Activated B cell treated with CpG ODN at 0.5 μM for 24 hours (primary cell): ENCODE results near the gene LST1. TPM values are rescaled to one million over a fixed set of nuclear protein-coding genes. Genes with fewer than 3 reads are reported as not detected.
"Not testable (repeated sequence)": the region's sequence is repeated elsewhere in the genome, so short reads cannot be mapped to it uniquely, and the experiment has no call there.

Experiments used
- ATAC-seq: fragments of 200-7000 bp; cut with Tn5 transposase; one replicate; pipeline ENCODE4 v1.10.0; 2021; ENCODE audit warnings: low read depth, mild to moderate bottlenecking, moderate library complexity
- CTCF ChIA-PET: fragments of 350-600 bp; sonication (Branson Sonifier 250); formaldehyde crosslinking; loops from one replicate; lab custom pipeline; 2021; ENCODE audit warnings: antibody characterized with exemption; lab: Charles Lee
- POLR2A ChIA-PET: fragments of 350-600 bp; sonication (Branson Sonifier 250); formaldehyde crosslinking; loops from one replicate; lab custom pipeline; 2021; ENCODE audit warnings: antibody characterized with exemption; lab: Charles Lee
- DNase-seq: peaks from one replicate; pipeline ENCODE4 v3.0.0; 2022
- H3K27ac Mint-ChIP-seq: one replicate; pipeline ENCODE4 v1.8.0; 2020; ENCODE audit warnings: mixed read lengths
- H3K27me3 Mint-ChIP-seq: one replicate; pipeline ENCODE4 v1.8.0; 2021; ENCODE audit warnings: mixed read lengths
- H3K36me3 Mint-ChIP-seq: one replicate; pipeline ENCODE4 v1.8.0; 2021; ENCODE audit warnings: low read depth, mixed read lengths
- H3K4me1 Mint-ChIP-seq: one replicate; pipeline ENCODE4 v1.8.0; 2021; ENCODE audit warnings: mixed read lengths
- H3K4me3 Mint-ChIP-seq: one replicate; pipeline ENCODE4 v1.8.0; 2020; ENCODE audit warnings: mild to moderate bottlenecking, mixed read lengths
- H3K9me3 Mint-ChIP-seq: one replicate; pipeline ENCODE4 v1.8.0; 2020; ENCODE audit warnings: mixed read lengths
- intact Hi-C: fragments of 100-400 bp; cut with micrococcal nuclease; formaldehyde crosslinking; loops from one replicate; pipeline ENCODE4 v1.15.1; 2024
- total RNA-seq: library from RNA; stranded (reverse); gene quantifications from 2 replicates; pipeline ENCODE4 v1.2.3, GENCODE V29; 2022
- TF ChIP-seq, protein P1 (sequence below): fragments of 200-600 bp; IDR thresholded peaks from one replicate; pipeline ENCODE4 v1.8.0; 2022; ENCODE audit warnings: antibody characterized with exemption, mild to moderate bottlenecking

Gene LST1
- total RNA-seq, 1 donor from 2014 or later: 8.4 TPM

DNA sequence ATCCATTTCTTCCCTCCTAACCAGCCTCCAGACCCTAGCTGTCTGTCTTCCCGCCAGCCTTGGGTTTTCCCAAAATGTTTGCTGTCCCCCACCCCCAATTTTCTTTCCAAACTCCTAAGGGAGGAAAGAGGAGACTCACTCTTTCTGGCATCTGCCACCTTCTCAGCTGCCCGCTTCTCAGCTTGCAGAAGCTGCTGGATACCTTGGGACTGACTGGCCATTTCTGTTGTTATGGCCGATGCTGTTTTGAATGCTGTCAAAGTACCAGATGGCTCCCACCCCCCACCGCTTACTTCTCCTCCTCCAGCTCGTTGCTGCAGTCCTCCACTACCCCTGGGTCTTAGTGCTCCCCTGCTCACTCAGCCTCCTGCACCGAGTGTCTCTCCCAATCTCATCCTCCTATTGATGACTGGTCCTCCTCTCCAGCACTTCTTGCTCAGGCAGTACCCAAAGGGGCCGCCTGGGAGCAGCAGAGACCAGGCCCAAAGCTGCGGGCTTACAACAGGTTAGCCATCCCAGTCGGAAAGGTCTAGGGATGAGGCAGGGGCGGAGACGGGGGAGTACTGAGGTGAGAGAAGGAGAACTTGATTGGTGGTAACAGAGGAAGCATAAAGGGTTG, 39.6 kb upstream of the LST1 start, which contains the start of gene ATP6V1G2:
TSS of gene ATP6V1G2 (minus strand) at position 270 of the 619 bp plus-strand sequence. CDS start at position 221, 49 bp downstream.
- CTCF ChIA-PET: interaction anchor here (0.8 to 25.8 kb wide), 5 partner anchors 32 to 412 kb away, joined by 4 to 773 read pairs (median 4); partner anchors contain the start of genes LST1, LTA, LTB and NCR3
- H3K27ac Mint-ChIP-seq: peak within 1 kb of the TSS; percentile 97
- intact Hi-C loops: loop anchor here (1.0 to 10.0 kb wide), 6 partner anchors 52 to 648 kb away; partner anchors contain the start of genes EHMT2, GPSM3, PBX2 and VARS1
- no peaks in the 10 kb centered on the region for H3K9me3 Mint-ChIP-seq
- peak within 1 kb of the TSS; percentile 93 for H3K4me3 Mint-ChIP-seq
- POLR2A ChIA-PET: interaction anchor here (0.6 to 8.7 kb wide), 10 partner anchors 13 to 618 kb away, joined by 3 to 234 read pairs (median 10); partner anchors contain the start of genes APOM, BAG6, C6orf47 and EGFL8
- DNase-seq (peak; percentile 79), ATAC-seq (peak; percentile 60)
- TF ChIP-seq, protein P1, sequence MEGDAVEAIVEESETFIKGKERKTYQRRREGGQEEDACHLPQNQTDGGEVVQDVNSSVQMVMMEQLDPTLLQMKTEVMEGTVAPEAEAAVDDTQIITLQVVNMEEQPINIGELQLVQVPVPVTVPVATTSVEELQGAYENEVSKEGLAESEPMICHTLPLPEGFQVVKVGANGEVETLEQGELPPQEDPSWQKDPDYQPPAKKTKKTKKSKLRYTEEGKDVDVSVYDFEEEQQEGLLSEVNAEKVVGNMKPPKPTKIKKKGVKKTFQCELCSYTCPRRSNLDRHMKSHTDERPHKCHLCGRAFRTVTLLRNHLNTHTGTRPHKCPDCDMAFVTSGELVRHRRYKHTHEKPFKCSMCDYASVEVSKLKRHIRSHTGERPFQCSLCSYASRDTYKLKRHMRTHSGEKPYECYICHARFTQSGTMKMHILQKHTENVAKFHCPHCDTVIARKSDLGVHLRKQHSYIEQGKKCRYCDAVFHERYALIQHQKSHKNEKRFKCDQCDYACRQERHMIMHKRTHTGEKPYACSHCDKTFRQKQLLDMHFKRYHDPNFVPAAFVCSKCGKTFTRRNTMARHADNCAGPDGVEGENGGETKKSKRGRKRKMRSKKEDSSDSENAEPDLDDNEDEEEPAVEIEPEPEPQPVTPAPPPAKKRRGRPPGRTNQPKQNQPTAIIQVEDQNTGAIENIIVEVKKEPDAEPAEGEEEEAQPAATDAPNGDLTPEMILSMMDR: peak; percentile 89
- H3K36me3 Mint-ChIP-seq: peaks cover 18% of the 10 kb centered on the region
- H3K4me1 Mint-ChIP-seq: peaks cover 53% of the 10 kb centered on the region
- no peaks in the 10 kb centered on the region for H3K27me3 Mint-ChIP-seq

DNA sequence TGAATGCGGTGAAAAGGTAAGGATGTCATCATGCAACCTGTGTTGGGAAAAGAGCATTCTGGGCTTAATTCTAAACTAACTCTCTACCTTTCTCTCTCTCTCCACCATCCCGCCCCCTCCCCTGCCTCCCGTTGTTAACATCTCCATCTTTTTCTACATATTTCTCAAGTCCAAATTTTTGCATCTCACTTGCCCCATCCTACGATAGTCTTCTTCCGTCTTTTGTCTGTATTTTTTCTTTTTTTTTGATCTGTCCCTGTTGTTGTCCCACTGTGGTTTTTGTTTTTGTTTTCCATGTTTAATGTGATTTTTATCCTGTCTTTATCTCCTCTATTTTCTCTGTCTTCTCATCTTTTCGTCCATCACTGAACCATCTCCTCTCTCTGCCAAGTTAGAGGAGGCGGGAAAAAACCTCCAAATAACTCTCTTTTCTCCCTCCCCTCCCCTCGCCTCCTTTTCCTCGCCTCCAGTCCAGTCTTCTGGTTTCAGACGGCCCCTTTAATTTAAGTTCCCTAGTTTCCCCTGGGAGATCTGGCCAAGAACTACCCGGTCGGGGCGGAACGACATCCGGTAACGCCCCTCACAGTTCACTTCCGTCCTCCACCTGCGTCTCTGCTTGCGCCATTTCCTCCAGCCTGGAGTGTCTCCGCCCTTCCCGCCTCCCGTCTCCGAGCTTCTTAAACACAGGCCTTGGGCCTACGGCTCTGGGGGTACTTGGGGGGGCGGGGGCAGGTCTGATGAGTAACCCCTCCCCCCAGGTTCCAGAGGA, 38.9 kb upstream of the LST1 start, which contains the start of gene NFKBIL1:
TSS of gene NFKBIL1 (plus strand) at position 651 of the 769 bp plus-strand sequence. CDS start at position 738, 87 bp downstream.
- no peaks in the 10 kb centered on the region for H3K27me3 Mint-ChIP-seq
- intact Hi-C loops: loop anchor here (1.0 to 10.0 kb wide), 17 partner anchors 12 to 648 kb away; partner anchors contain the start of genes ABHD16A, BAG6, EHMT2 and GPSM3

DNA sequence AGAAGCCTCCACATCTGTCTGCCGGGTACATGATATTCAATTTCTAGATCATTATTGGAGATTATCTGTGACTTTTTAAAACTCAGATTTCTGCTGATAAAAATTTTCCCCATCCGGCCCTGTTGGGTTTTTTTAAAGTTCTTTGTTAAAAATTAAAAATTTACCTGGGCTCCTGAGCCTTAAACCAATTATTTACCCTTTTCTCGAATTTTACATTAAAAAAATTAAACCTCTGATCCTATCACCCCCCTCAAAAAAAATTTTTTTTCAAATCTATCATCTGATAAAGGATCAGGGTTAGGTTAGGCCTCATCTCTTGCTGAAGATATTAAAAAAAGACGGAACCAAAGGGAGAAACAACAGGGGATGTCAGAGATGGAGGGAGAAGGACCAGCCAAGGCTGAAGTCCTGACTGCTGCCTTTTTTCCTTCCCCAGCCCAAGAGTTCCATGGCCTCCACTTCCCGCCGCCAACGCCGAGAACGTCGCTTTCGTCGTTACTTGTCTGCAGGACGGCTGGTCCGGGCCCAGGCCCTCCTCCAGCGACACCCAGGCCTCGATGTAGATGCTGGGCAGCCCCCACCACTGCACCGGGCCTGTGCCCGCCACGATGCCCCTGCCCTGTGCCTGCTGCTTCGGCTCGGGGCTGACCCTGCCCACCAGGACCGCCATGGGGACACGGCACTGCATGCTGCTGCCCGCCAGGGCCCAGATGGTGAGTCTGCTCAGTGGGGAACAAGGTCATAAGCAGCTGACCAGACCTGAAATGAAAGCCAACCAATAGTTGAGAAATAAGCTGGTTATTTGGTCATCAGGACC, 38.1 kb upstream of the LST1 start:
- POLR2A ChIA-PET: interaction anchor here (0.6 to 8.7 kb wide), 28 partner anchors 9 to 932 kb away, joined by 3 to 234 read pairs (median 6); partner anchors contain the start of genes BAG6, LSM2, LST1 and LTA
- Mint-ChIP-seq H3K27me3 (no peaks in the 10 kb centered on the region), H3K4me3 (peak overlapping the region; percentile 93), H3K4me1 (peaks cover 49% of the 10 kb centered on the region), H3K36me3 (peaks cover 8% of the 10 kb centered on the region), H3K27ac (peak overlapping the region; percentile 97), H3K9me3 (no peaks in the 10 kb centered on the region)
- intact Hi-C loops: loop anchor here (1.0 to 10.0 kb wide), 13 partner anchors 11 to 647 kb away; partner anchors contain the start of genes ABHD16A, BAG6, EHMT2 and GPSM3
- no peak for DNase-seq
- CTCF ChIA-PET: interaction anchor here (0.8 to 25.8 kb wide), 7 partner anchors 12 to 283 kb away, joined by 3 to 773 read pairs (median 3); partner anchors contain the start of genes BAG6, LST1, LTA and LTB
- ATAC-seq: no peak
- TF ChIP-seq, protein P1: no peak

More for the DNA sequence above, 38.9 kb upstream of the LST1 start, which contains the start of gene NFKBIL1:
- H3K4me1 Mint-ChIP-seq: peaks cover 53% of the 10 kb centered on the region
- H3K4me3 Mint-ChIP-seq: peak within 1 kb of the TSS; percentile 93
- TF ChIP-seq, protein P1: no peak
- peak within 1 kb of the TSS; percentile 97 for H3K27ac Mint-ChIP-seq
- H3K9me3 Mint-ChIP-seq: no peaks in the 10 kb centered on the region
- ATAC-seq: peak; percentile 82
- DNase-seq: peak; percentile 85
- peaks cover 11% of the 10 kb centered on the region for H3K36me3 Mint-ChIP-seq
- ChIA-PET CTCF (interaction anchor here (0.8 to 25.8 kb wide), 7 partner anchors 13 to 412 kb away, joined by 3 to 773 read pairs (median 4); partner anchors contain the start of genes LST1, LTA, LTB and NCR3), POLR2A (interaction anchor here (0.5 to 8.7 kb wide), 24 partner anchors 9 to 931 kb away, joined by 3 to 234 read pairs (median 6); partner anchors contain the start of genes APOM, BAG6, C6orf47 and LST1)

DNA sequence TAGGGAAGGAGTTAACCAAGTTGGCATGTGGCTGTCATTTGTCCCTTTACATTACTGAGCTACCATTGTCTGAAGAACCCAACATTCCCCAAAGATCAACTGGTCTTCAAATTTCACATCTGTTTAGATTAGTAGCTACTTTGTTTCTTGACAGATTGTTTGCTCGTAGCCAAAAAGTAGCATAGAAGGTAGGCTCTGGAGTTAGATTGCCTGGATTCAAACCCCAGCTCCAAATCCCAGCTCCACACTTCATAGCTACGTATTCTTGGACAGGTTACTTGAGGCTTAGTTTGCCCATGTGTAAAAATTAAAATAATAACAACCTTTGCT, 37.6 kb upstream of the LST1 start:
- Mint-ChIP-seq H3K27ac (peak overlapping the region; percentile 53), H3K4me3 (no peak overlapping the region), H3K9me3 (no peaks in the 10 kb centered on the region), H3K36me3 (peaks cover 8% of the 10 kb centered on the region), H3K4me1 (peaks cover 45% of the 10 kb centered on the region), H3K27me3 (no peaks in the 10 kb centered on the region)
- intact Hi-C loops: loop anchor here (10.0 kb wide), 1 partner anchor 646 kb away; the partner anchor contains the start of genes GPSM3 and PBX2
- CTCF ChIA-PET: interaction anchor here (0.8 to 25.8 kb wide), 6 partner anchors 11 to 282 kb away, joined by 3 to 773 read pairs (median 12); partner anchors contain the start of genes BAG6, LST1, LTA and LTB
- POLR2A ChIA-PET: interaction anchor here (0.7 to 8.7 kb wide), 11 partner anchors 9 to 286 kb away, joined by 3 to 234 read pairs (median 6); partner anchors contain the start of genes LSM2, LTA, LTB and MICB
- no peak for DNase-seq
- no peak for ATAC-seq
- TF ChIP-seq, protein P1: no peak

DNA sequence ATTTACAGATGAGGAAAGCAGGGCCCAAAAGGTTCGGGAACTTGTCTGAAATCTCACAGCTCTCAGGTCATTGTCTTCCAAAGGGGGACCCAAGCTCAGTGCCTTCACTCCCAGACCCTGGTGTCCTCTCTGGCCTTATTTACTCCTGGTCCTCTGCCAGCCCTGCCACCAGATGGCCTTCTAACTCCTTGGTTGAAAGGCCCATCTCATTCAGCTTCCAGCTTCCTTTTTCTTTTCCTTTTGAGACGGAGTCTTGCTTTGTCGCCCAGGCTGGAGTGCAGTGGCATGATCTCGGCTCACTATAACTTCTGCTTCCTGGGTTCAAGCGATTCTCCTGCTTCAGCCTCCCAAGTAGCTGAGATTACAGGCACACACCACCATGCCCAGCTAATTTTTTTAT, 34.7 kb upstream of the LST1 start:
- peak; percentile 19 for ATAC-seq
- not testable (repeated sequence) for H3K9me3 Mint-ChIP-seq, H3K27me3 Mint-ChIP-seq, H3K36me3 Mint-ChIP-seq
- ChIA-PET POLR2A (interaction anchor here (0.7 to 8.7 kb wide), 19 partner anchors 8 to 312 kb away, joined by 3 to 234 read pairs (median 5); partner anchors contain the start of genes DDX39B, LST1, LTA and LTB), CTCF (interaction anchor here (0.8 to 25.8 kb wide), 23 partner anchors 9 to 284 kb away, joined by 3 to 773 read pairs (median 4); partner anchors contain the start of genes AIF1, BAG6, DDX39B and LST1)
- peak; percentile 52 for DNase-seq
- peaks cover 58% of the 10 kb centered on the region for H3K4me1 Mint-ChIP-seq
- H3K27ac Mint-ChIP-seq: peak overlapping the region; percentile 87
- intact Hi-C loops: loop anchor here (1.0 kb wide), 4 partner anchors 9 to 279 kb away; no protein-coding TSS in a partner anchor
- peak overlapping the region; percentile 81 for H3K4me3 Mint-ChIP-seq
